HG03280 (cell line): ENCODE measurements around the gene SAMD1.

Experiments used
- ATAC-seq: cut with Tn5 transposase; IDR thresholded peaks from one replicate; pipeline ENCODE4 v1.9.1; 2021; ENCODE audit warnings: mild to moderate bottlenecking, moderate library complexity; ENCODE audit not compliant: unreplicated experiment

Gene SAMD1

DNA sequence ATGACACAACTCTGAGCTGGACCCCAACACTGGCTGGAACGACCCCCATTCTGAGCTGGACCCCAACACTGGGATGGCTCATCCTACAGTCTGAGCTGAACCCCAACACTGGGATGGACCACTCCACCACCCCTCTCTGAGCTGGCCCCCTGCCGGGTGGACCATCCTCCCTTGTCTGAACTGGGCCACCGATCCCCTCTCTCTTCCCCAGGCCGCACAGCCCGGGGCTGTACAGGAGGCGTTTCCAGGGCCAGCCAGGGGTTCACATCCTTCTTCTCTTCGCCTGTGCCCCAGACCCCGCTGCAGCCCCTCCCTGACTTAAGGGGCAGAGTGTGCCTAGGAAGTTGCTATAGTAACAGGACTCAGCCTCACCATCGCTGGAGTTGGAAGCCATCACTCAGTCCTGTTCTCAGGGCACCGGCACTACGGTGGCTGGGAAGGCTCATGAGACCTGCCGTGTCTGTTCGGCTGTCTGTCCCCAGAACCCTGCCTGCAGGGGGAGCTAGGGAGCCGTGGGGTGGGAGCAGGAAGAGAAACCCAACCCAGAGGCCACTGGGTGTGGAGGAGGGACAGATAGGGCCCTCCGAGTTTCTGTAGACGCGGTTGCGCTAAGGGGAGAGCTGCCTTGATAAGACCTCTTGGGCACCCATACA, 23.3 kb upstream of the SAMD1 start:
- ATAC-seq, result no peak

DNA sequence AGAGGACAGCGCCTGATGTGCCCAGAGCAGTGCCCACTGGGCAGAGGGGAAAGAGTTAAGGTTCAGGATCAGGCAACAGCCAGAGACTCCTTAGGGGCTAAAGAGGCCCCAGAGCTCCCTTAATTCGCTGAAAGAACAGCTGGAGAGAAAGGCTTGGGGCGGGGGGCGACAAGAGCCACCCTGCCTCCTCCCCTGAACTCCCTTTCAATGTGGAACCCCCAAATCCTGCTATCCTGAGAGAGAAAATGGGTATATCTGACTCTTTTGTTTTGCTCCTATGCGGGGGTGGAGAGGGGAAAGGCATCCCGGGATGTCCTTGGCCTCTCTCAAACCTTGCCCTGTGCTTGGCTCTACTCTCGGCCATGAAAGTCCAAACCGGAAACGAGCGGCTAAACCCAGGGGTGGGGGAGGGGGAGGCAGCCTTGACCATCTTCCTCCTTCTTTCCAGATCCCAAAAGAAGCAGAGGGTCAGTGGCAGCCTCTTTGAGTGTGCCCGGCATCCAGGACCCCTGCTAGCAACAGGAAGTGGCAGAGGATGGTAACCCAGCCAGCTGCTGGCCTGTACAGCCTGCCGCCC, 22.3 kb upstream of the SAMD1 start:
- no peak for ATAC-seq

DNA sequence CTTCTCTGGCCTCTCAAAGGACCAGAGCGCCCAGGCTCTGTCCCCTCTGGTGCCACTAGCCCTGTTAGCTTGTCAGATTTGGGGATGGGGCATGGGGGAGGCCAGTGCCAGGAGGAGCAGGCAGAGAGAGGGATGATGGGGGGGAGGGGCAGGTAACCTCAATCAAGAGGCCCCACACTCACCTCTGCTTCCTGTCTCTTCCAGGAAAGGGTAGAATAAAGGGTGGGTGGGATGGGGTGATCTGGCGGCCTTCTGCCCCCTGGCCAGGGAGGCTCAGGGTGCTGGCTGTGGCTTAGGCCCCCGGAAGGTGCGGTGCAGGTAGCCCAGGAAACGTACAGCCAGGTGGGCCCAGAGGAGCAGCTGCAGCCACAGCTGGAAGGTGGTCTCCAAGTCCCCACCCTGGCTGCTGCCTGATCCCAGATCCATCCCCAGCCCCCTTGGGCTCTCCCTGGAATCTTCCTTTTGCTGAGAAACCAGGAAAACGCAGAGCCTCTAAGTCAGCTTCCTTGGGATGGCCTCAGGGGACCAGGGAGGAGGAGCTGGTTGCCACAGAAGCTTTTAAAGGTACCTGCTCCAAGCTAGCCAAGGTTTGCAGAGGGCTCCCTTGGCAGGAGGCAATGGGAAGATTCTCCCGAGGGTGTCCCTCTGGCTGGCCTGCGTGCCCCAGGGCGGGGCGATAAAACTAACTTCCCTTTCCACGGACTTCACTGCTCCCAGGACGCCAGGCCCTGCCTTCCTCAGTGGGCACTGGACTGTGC, 21.7 kb upstream of the SAMD1 start:
- ATAC-seq, result no peak

DNA sequence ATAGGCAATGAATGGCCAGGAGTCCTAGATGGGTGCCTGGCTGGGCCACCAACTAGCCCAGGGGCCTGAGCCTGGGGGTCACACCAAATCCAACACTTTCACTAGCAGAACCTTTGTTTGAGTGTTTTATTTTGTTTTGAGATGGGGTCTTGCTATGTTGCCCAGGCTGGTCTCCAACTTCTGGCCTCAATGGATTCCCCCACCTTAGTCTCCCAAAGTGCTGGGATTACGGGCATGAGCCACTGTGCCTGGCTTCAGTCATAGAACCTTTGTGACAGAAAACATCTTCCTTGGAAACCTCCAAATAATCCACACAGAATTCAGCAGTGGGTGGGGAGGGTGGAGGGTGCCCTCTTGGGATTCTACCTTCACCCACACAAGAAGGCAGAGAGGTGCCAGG, 20.9 kb upstream of the SAMD1 start:
- ATAC-seq, result no peak

DNA sequence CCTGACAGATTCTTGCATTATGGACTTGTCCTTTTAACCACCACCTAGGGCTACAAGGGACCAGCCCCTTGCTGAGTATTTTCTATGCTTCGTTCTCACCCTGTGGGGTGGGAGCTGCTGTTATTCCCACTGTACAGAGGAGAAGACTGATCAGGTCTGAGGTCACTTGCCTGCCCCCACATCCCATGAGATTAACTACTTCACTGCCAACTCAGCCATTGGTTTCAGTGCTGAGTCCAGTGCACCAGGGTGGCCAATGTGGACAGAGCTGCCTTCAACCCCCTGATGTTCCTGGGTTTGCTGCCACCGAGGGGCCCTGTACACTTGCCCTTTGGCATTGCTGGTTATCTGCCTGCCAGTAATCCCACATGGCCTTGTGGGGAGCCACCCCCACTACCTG, 20.1 kb upstream of the SAMD1 start:
- no peak for ATAC-seq

DNA sequence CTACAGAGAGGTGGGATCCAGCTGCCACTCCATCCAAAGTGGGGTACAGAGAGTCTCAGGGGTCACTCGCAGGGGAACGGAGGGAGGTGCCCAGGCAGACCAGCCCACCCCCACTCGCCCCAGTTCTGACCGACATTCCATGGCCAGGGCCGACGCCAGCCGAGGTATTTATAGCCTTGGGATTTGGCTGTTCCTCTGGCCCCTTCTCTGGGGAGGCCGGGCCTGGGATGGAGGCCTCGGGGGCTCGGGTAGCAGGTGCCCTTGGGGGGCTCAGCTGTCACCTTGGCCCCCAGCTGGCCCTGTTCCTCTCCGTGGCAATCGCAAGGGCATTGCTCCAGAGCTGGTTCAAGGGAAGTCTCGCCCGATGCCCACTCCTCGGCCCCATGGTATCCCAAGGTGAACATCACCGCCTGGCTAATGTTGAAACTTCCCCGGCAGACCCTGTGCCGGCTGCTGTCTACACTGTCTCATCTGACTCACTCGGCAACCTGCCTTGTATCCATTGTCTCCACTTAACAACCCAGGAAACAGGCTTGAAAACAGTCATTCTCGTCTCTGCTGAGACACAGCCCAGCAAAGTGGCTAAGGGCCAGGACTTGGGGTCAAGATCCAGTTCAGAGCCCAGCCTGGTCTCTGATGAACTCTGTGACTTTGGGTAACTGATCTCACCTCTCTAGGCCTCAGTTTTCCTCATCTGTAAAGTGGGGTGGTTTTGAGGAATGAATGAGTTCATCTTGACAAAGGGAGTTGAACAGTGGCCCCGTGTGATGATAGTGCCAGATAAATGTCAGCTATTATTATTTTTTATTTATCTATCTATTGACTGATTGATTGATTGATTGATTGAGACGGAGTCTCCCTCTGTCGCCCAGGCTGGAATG, 17.3 kb upstream of the SAMD1 start:
- no peak for ATAC-seq

DNA sequence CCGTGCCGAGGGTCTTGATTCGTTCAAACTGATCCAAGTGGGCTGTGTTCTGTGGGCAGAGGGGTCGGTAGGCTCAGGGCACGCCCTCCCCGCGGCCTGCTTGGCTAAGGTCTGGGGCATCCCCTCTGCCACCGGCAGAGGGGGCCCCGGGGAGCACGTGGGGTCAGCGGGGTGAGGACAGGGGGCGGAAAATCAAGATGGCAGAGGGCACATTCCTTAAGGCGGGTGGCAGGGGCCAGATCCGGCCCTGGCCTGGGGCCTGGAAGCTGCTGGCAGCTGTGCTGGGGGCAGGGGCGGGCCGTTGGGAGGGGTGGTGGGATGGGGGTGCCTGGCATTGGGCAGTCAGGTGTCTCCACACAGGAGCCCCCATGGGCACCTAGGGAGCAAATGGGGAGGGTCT, 16.3 kb upstream of the SAMD1 start:
- ATAC-seq, result no peak

DNA sequence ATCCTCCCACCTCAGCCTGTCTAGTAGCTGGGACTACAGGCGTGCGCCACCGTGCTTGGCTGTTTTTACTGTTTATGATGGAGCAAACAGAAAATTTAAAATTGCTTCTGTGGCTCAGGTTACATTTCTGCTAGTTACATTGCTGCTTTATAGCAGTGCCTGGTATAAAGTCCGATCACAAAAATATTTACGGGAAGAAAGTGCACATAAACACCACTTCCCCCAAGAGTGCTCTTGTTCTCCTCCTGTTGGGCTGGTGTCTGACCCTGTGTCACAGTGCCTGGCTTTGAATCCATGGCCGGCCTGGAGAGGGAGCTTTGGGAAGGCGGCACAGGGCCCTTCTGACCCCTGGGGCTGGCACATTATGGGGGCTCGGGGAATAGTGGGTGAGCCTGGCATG, 15.1 kb upstream of the SAMD1 start:
- no peak for ATAC-seq

DNA sequence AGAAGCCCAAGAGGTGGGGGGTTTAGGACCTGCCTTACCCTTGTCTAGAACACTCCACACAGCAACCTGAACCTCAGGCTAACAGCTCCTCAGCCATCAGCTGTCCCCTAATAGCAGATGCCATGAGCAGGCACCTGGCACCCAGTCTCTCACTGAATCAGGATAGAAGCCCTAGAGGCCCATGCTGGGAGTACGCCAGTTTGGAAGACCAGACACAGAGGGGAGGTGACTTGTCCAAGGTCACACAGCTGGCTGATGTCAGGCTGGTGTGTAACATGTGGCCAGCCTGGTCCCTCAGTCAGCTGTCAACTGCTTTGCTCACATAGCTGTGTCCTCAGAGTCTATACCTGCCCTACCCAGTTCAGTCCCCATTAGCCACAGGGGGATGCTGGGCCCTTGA, 12.8 kb upstream of the SAMD1 start:
- ATAC-seq, result no peak

DNA sequence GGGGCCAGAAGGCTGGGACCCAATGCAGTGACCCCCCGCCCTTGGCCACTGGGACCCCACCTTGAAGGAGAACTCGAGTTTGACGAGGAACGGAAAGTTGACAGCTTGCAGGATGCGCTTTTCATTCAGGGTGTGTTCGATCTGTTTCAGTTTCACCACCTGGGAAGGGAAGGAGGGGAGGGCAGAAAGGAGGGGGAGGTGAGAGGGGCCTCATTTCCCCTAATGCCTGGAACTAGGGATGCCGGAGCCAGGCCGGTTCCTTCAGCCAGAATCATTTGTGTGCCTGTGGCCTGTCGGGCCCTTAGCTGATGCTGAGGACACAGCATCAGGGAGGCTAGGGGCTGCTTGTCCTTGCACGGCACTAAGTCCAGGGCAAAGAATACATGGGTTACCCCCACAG, 12.2 kb upstream of the SAMD1 start:
- ATAC-seq, result no peak

DNA sequence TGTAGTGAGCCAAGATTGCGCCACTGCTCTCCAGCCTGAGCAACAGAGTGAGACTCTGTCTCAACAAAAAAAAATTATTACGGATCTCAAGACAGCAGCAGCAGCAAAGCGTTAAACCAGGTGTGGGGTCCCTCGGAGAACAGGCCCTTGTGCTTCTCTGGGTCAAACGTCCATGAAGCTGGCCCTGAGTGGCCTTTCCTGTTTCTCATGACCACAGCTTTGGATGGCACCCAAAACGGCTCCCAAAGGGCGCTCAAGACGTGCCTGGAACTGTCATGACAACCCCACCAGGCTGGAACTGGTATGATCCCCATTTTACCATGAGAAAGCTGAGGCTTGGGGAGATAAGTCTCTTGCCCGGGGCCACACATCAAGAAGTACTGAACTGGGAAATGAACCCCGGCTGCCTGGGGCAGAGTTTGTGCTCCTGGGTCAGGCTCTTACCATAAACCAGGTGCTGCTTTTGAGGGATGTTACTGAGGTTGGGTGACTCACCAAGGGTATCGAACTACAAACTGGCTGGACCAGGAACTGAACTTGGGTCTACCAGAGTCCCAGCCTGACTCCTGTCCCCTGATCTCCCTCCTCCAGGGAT, 11.6 kb upstream of the SAMD1 start:
- ATAC-seq, result no peak

DNA sequence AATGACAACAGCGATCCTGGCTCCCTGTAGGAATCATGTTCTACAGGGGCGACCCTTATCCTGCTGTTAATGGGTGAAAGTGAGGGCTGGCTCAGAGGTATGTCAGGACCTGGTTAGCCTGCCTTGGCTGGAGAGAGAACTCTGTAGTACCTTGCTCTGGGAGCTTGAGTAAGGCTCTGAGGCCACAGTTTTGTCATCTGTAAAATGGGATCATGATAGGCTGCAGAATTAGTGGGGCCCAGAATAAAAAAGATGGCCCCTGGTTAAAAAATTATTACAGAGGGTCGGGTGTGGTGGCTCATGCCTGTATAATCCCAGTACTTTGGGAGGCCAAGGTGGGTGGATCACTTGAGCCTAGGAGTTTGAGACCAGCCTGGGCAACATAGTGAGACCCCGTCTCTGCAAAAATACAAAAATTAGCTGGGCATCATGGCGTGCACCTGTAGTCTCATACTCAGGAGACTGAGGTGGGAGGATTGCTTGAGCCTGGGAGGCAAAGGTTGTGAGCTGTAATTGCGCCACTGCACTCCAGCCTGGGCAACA, 10.5 kb upstream of the SAMD1 start:
- ATAC-seq, result no peak

DNA sequence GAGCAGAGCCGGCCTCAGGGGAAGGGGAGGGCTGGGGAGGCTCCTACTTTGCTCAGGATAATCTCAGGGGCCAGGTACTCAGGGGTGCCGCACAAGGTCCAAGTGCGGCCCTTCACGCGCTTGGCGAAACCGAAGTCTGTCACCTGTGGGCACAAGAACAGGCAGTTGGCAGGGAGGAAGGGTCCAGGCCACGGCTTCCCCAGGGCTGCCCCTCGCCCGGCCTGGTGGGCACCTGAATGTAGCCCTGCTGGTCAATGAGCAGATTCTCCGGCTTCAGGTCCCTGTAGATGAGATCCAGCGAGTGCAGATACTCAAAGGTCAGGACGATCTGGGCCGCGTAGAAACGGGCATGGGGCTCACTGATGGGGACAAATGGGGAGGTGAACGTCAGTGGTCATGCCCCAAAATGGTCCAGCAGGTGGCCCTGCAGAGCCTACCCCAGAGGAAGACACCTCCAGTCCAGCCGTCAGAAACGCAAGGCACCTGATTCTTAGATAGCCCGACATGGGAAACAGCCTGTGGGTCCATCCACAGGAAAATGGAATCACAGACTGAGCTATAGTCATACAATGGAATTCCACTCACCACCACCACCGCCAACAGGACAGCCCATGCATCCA, 7.1 kb upstream of the SAMD1 start:
- no peak for ATAC-seq

DNA sequence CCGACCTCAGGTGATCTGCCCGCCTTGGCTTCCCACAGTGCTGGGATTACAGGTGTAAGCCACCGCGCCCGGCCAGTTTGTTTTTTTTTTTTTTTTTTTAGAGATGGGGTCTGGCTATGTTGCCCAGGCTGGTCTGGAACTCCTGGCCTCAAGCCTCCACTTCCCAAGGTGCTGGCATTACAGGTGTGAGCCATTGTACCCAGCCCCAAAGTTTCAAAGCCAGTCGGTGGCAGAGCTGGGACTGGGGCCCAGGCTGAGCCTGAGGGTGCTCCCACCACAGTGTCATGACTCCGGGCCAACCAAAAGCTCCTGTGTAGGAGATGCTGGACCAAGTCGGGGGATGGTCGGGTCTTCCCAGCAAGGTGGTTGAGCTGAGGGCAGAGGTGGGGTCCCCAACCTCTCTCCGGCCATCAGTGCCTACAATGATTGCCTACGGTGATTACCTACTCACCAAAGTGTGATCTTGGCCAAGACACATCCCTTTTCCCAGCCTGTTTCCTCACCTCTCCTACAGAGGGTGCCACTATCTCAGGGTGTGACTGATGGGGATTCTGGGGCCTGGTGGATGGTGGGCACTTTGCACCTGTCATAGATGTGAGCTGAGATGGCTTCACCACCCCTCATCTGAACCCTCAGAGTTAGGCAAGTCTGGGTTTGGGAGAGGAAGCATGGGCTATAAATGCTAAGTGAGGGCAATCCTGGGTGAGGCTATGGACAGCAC, 5.9 kb upstream of the SAMD1 start:
- no peak for ATAC-seq

DNA sequence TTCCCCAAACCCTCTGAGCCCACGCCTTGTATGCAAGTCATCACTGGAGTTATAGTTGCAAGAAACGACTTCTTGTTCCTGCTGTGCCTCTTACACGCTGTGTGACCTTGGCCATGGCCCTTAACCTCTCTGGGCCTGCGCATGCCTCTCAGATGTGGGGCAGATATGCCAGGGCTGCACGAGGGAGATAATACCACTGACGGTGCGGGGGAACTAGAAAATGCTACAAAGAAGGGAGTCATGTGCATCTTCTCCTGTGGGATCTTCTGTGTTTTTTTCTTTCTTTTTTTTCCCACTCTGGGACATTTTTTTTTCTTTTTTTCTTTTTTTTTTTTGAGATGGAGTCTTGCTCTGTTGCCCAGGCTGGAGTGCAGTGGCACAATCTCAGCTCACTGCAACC, 4.3 kb upstream of the SAMD1 start:
- ATAC-seq, result no peak

DNA sequence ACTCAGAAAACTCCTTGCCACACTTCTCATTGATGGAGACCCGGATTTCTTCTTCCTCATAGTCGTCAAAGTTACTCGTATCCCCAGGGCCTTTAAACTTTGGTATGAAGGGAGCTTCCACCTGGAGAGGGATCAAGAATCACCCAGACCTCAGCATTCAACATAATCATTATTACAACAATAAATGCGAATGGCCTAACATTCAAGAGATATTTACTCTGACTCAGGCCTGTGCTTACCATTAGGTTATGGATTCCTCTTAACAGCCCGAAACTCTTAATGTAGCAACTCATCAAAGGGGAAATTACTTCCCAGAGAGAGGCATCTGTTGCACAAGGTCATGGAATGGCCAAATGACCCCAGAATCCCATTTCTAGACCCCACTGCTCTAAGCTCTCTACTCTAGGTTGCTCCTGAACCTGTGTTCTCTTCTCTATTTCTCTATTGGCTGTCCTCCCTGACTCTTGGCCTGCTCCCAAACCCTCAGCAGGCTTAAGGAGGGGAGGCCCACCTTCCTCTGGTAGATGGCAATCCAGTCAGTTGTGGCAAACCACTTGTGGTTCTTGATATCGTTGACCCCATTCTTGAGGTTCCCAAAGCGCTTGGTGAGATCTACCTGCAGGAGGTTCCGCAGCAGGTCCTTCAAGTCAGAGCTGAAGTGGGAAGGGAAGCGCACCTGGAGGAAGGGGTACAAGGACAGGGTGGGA, 2.7 kb upstream of the SAMD1 start:
- no peak for ATAC-seq

DNA sequence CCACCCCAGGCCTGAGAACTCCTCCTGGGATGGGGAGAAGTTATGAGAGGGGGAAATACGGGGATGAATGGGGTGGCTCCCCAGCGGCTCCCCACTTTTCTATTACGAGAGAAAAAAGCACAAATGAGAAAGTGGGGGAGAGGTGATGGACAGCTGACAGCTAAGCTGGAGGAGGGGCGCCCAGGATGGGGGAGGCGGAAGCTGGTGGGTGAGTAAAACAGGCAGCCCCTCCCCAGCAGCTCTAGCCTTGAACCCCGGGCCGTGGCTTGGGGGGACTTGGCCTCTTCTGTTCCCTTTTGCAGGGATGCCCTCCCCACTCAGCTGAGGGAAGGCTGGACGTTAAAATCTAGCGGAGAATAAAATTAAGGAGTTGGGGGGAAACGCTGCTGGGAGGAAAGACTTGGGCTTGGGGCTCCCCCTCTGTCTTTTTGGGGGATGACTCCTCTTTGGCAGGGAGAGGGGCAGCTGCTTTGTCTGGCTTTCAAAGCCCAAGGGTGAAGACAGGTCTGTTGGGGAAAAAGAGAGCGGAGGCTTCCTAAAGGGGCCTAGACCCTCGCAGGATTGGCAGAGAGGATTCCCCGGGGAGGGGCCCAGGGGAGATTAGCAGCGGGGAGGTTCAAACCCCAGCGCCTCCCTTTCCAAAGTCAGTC, 1.4 kb upstream of the SAMD1 start:
- ATAC-seq, result peak; percentile 13

DNA sequence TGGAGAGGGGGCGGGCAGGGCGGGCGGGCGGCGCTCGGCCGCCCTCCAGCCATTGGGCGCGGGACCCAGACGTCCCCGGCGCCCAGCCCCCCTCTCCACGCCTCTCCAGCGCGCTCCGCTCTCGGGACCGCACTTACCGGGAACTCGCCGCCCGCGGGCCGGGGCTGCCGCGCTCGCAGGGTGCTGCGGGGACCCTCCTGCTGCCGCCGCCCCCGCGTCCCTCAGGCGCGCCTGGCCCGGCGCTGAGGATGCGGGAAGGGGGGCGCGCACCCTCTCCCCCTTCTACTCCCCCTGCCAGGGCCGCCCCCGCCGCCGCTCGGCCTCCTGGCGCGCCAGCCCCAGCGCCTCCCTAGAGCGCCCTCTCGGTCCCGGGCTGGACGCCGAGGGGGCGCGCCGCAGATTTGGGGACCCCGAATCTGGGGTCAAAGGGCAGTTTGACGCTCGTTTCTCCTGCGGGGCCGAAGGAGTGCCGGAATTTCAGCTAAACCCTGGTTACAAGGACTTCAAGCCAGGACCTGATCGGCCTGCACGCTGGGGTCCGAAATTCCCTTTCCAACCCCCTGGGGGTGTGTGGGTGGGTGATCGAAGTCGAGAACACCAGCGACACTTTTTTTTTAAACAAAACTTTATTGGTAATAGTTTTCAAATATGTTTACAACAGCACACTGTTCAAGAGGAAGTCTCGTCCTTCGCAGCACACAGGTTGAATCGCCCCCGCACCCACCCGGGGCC, 696 bp upstream of the SAMD1 start:
- peak; percentile 58 for ATAC-seq
